ENCODE measurements around the gene AKAP11.
"Not testable (repeated sequence)": the region's sequence is repeated elsewhere in the genome, so short reads cannot be mapped to it uniquely, and the experiment has no call there.

The AKAP11 gene, protein sequence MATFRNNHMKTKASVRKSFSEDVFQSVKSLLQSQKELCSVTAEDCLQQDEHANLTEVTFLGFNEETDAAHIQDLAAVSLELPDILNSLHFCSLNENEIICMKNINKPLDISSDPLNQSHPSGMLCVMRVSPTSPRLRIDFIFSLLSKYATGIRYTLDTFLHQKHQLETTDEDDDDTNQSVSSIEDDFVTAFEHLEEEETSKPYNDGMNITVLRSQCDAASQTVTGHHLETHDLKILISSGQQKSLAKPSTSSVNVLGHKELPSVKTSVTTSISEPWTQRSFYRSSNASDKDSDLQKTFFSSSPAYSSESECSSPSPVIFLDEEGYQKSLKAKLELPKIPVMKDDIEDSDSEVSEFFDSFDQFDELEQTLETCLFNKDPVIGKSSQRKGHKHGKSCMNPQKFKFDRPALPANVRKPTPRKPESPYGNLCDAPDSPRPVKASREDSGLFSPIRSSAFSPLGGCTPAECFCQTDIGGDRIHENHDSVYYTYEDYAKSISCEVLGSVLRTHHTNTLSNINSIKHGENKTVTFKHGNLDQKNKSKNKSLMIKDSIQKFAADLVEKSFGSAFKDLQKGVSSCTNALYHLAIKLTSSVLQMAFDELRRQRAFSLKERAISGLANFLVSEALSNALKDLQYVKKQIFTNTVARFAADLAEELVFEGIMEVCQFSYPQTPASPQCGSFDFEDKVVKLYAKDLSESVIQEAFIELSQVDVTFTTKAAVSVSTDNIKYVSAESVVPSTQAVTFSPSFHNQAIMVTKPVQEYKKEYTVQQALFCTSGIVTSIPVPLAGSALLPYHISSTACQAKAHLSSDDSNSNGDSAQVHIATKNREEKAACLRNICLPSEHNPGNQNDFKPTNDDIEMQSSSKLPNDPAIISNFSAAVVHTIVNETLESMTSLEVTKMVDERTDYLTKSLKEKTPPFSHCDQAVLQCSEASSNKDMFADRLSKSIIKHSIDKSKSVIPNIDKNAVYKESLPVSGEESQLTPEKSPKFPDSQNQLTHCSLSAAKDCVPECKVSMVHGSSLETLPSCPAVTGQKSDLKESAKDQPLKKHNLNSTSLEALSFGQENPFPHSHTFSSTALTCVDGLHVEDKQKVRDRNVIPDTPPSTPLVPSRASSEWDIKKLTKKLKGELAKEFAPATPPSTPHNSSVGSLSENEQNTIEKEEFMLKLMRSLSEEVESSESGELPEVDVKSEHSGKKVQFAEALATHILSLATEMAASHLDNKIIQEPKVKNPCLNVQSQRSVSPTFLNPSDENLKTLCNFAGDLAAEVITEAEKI (N-terminal part only)

DNA sequence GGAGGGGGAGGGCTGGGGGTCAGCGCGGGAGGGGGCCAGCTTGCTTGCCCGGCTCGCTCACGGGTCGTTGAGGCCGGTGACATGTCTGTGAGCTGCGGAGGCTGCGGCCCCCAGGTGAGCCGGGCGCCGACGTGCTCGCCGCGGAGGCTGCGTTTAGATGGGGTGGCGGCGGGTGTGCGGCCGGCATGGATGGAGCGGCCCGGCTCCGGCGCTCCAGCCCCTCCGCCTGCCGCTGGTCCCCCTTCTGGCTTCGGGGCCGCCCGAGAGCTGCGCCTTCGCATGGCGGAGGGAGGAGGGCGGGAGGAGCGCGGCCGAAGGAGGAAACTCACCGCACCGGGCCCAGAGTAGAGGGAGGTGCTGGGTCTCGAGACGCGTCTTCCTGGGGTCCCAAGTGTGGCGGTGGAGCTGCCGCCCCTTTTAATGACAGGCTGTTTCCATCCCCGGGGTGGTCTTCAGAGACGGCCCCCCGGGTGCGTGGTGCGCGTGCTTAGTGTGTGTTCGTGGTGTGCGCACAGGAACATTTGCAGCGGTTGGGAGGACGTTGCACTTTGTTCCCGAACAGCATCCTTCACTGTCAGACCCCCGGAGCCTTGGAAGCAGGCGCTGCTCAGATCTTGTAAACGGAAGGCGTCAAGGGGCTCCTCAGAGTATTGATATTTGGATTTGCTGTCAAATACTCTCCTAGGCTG is at the start of gene AKAP11:
AKAP11 (plus strand) TSS at position 38 of the 689 bp plus-strand sequence. CDS start 14,197 bp downstream, outside the sequence.
- DNase-seq, result peak in 1 of 2 donors; percentile 48

DNA sequence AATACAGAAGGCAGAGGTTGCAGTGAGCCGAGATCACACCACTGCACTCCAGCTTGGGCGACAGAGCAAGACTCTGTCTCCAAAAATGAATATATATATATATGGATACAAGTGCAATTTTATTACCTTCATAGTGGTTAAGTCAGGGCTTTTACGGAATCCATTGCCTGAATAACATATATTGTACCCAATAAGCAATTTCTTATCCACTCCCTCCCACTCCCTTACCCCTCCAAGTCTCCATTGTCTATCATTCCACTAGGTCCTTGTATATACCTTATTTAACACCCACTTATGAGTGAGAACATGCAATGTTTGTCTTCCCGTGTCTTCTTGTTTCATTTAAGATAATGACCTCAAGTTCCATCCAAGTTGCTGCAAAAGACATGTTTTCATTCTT is 48.3 kb upstream of the AKAP11 start:
- no peak for DNase-seq

DNA sequence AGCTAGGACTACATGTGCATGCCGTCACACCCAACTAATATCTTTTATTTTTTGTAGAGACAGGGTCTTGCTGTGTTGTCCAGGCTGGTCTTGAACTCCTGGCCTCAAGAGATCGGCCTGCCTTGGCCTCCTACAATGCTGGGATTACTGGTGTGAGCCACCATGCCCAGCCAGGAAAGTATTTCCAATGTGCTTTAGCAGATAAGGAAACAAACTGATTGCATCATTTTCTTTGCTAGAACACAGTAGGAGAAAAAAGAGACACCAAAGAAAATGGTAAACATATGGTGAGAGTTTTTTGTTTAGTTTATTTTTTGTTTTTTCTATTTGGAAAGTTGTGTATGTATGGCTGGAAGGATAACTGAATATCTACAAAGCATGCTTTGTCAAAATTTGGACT is 46.9 kb upstream of the AKAP11 start:
- no peak for DNase-seq

DNA sequence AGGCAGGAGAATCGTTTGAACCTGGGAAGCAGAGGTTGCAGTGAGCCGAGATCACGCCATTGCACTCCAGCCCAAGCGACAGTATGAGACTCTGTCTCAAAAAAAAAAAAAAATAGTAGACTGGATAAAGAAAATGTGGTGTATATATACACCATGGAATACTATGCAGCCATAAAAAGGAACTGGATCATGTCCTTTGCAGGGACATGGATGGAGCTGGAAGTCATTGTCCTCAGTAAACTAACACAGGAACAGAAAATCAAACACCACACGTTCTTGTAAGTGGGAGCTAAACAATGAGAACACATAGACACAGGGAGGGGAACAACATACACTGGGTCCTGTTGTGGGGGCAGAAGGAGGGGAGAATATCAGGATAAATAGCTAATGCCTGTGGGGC is 45.2 kb upstream of the AKAP11 start:
- DNase-seq, result not testable (repeated sequence)

DNA sequence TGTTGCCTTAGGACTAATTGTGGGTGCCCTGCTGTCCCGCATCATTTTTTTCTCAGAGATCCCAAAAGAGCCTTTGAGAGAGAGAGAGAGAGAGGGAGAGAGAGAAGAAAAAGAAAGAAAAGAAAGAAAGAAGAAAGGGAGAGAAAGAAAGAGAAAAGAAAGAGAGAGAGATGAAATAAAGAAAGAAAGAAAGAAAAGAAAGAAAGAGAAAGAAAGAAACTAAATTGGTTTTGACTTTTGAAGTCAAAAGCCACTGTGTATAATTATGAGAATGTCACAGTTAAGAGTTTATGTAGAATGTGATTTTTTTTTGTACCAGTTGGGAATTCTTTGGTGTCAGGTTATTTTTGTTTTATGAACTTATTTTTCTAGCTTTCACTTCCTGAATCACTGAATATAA is 43.4 kb upstream of the AKAP11 start:
- no peak for DNase-seq

DNA sequence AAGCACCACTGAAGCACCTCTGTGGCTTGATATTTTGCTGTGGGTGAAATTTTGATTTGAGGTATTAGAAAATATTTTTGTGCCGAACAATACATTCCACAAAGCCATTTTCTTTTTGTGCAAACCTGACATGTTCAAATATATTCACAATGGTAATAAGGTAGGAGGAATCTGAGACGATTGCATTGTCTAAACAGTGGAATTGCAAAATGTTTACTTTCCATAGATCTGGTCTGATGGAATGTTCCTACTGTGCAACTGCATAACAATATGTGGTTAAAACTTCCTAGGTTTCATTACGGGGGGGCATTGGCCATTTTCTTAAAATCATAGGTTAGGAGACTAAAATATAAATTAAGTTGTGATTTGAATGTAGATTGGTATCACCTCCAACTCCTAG is 42.7 kb upstream of the AKAP11 start:
- DNase-seq, result no peak

DNA sequence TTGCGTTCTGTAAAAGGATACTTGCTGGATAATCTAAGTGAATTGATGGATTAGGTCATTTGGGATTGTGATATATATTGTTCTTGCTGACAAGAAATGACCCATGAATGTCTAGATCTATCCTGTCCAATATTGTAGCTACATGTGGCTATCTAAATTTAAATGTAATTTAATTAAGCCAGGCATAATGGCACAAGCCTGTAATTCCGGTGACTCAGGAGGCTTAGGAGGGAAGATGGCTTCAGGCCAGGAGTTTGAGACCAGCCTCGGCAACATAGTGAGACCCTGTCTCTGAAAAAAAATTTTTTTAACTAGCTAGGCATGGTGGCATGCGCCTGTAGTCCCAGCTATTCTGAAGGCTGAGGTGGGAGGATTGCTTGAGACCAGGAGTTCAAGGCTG is 39.3 kb upstream of the AKAP11 start:
- no peak for DNase-seq

DNA sequence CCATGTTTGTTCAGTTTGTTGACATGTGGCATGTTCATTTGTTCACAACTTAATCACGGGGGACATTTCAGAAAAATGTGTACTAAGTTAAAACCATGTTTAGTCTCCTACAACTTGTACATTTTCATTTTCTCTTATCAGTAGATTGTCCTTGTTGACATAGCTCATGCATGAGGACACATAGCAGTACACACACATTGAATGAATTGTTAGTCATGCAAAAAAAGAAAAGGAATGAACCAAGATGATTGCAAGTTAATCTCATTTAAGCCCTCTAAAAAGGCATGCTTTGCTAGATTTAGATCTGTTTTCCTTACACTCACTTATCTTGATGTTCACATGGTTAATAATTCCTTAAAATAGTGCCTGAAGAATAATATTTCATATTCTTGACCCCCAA is 38.2 kb upstream of the AKAP11 start:
- DNase-seq, result no peak

DNA sequence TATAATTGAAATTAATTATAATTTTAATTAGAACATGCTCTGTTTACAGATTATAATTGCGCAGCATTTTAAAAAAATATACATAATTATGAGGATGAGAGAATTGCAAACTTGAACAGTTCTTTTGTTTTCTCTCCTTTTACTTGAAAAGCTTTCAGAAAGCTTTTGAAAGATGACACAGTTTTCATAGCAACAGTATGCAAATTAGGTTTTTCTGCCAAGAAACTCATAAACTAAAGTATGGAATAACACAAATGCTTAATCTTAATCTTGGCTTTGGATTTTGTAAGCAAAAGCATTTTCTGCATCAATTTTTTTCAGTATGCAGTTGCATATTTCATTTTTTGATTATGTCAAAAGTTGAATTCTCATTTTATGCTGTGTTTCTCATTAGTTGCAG is 32.8 kb upstream of the AKAP11 start:
- DNase-seq, result no peak

DNA sequence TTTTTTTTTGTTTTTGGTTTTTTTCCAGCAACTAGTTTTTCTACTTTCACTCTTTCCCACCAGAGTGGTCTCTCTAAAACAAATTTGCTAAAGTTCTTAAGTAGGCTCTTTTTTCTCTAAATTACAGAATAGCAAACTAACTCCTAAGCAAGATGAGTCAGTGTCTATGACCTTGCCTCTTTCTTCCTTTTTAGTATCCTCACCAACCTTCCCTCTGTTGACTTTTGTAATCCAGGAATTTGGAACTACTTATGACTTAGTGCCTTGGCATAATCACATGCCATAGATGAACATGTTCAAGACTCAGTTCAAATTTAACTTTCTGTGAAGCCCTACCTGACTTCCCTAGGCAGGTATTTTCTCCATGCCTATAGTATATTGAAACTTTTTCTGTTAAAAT is 32.3 kb upstream of the AKAP11 start:
- DNase-seq, result no peak

DNA sequence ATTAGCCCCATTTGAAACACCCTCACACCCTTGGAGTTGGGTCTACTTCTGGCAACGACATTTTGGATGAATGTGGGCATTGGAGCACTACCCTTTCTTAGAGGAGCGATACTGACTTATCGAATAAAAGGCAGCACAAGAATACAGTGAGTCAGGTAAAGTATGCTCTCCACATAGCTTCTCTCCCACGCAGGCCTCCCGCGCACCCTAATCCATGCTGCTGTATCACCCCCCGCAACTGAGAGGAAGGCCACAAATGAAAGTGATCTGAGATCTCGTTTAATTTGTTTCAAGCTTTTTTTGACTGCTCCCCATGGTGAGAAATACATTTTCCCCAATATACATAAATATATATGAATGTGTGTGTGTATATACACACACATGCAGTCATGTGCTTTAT is 25.4 kb upstream of the AKAP11 start:
- DNase-seq, result no peak

DNA sequence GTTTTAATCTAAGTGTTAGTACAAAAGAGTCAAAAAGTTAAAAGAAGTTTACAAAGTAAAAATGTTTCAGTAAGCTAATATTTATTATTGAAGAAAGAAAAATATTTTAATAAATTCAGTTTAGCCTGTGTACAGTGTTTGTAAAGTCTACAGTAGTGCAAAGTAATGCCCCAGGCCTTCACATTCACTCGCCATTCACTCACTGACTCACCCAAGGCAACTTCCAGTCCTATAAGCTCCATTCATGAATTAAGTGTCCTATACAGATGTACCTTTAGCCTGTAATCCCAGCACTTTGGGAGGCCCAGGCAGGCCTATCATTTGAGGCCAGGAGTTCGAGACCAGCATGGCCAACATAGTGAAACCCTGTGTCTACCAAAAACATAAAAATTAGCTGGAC is 24.1 kb upstream of the AKAP11 start:
- no peak for DNase-seq

DNA sequence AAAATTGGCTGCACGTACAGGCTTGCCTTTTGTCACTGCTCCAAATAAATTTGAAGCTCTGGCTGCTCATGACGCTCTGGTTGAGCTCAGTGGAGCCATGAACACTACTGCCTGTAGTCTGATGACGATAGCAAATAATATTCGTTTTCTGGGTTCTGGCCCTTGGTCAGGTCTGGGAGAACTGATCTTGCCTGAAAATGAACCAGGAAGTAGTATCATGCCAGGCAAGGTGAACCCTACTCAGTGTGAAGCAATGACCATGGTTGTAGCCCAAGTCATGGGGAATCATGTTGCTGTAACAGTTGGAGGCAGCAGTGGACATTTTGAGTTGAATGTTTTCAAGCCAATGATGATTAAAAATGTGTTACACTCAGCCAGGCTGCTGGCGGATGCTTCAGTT is 16.1 kb upstream of the AKAP11 start:
- no peak for DNase-seq

DNA sequence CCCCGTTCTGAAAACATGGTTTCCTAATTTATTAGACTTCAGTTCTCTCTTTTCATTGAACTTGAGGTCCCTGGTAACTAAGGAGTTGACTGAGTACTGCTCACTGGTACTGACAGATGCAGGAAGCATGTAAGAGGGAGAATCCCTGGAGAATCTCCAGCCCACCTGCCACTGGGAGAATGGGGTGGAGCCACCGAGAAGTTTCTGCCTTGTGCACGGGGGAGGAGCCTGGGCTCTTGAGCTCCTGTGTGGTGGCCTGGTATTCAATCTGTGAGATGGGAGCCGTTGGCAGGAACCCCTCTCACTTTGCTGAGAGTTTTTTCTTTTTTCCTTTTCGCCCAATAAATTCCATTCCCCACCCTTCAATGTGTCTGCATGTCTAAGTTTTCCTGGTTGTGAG is 13.2 kb upstream of the AKAP11 start:
- no peak for DNase-seq

DNA sequence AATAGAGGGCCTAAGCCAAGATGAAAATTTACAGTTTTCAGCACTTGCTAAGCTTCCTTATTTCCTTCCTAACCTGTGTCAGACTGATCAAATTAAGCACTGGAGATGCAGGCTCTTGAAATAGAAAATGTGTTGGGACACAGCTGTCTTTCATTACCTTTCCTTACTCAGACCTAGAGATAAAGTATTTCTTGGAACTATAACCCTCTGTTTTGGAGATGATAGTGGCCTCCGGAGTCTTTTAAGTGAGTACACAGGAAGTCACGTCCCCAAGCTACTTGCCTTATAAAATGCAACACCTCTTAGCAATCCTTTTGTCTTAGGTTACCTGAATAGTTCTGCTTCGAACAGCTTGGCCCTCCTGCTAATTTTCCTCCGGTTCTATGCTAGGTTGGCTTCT is 12.4 kb upstream of the AKAP11 start:
- no peak for DNase-seq

DNA sequence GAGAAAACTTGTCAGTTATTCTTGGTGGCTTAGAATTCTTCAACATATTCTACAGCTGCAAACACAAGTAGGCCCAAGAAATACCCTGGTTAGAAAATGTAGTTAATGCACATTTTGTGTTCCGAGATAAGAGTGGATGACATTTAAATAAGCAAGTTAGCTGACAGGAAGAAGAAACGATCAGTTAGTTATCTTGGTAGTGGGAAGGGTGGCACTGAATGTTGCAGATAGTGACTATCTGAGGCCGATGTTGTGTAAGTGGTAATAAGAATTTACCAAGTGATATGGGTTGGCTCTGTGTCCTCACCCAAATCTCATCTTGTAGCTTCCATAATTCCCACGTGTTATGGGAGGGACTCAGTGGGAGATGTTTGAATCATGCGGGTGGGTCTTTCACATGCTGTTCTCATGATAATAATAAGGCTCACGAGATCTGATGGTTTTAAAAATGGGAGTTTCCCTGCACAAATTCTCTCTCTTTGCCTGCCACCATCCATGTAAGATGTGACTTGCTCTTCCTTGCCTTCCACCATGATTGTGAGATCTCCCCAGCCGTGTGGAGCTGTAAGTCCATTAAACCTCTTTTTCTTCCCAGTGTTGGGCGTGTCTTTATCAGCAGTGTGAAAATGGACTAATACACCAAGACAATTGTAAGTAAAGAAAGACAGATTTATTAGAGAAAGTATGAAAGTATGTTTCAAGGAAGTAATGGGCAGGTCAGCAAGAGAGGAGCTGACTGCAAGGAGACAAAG is 10.9 kb upstream of the AKAP11 start:
- no peak for DNase-seq

DNA sequence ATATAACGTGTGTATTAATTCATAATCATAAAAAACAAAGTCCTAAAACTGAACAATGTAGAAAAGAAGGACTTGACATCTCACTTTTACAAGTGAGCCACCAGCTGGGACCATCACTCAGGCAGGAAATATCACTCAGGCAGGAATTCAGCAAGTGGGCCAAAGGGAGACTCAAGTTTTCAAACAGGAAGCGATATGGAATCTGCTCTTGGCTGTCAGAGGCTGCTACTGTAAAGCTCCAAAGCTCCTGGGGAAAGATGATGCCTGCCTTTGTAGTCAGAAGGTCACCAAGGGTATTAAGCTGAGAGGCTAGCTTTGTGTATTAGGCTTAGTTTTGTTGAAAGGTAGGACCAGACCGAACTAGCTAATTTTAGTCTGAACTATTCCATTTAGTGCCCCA is 5.5 kb upstream of the AKAP11 start:
- no peak for DNase-seq

DNA sequence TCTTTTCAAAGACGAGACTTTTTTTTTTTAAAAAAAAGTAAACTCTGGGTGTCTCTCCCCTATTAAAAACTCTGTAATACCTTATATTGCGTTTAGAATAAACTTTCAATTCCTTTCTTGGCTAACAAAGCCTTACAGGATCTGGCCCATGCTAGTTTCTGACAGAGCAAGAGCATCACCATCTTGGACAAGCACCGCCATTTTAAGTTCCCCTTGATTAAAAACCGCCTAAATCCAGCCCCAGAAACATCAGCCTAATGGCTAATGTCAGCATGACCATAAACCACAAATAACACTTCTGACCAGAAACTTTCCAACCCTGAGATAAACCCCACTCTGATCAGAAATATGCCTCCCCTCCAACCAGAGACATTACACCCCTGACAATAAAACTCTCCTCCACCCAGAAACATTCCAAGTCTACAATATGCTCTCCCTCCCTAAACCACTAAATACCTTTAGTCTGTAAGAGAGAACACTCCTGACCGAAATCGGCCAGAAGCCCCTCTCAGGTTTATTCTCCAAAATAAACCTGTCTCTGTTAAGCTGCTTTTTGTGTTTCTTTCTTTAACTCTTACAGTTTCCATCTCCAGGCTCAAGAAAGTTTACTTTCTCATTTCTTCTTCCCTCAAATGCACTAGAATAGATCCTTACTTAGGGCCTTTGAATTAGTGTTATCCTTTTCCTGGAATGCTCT is 1.6 kb upstream of the AKAP11 start:
- DNase-seq, result no peak

DNA sequence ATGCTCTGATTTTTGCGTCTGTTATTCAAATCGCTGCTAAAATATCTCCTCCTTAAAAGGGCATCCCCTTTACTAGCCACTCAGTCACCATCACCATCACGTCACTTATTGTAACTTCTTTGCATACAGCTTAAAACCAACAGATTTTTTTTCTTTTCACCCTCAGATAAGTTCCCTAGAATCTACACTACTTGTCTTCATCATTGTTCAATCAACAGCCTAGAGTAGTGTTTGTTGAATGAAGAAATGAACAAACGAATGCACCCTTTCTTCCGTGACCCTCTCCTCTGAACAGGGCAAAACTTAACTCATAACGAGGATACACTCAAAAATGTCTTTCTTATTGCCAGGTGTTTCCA is 1.1 kb upstream of the AKAP11 start:
- no peak for DNase-seq

DNA sequence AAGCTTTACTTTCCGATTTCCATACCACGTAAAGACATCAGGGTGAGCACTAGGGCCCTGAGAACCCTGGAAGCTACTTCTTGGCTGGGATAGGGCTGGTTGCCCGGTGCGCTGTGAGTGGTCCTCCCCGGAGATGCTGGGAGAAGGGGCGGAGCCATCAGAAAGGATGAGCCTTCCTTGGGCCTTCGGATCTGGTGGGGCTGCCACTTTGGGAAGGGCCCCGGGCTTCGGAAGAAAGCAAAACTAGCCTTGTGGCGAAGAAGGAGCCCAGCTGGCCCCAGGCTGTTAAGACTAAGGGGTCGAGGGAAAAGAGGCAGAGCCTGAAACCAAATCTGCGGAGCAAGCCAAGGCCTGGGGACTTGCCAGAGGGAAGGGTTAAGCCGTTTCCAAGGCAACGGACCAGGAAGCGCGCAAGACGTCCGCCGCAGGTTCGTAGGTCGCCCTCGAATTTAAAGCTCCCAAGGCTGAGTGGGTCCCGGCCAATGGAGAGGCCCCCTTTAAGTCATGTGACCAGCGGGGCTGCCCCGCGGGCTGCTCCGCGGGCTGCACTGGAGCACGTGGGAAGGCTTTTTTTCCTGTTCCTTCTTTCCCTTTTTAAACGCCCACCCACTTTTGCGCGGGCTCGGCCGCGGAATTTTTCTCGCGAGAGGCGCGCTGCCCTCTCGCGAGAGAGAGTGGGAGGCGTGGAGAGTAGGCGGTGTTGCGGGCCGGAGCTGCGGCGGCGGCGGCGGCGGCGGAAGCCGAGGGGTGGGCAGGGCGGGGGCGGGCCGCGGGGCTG is 426 bp upstream of the AKAP11 start:
- DNase-seq, result peak; percentile 97 to 98

DNA sequence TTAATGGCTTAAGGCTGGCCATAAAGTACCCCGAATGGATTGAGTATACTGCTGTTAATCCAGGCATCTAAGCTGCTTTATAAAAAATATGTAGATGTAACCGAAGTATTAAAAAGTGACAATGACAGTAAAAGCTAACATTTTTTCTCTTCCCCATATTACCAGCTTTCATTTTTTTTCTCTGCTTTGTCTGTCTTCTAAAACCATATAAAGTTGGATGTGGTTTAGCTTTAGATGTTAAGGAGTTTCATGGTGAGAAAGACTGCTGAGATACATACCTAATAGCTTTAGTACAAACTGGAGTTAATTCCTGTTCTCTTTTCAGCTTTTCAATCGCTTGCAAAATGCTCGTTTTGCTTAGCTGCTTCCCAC is 838 bp downstream of the AKAP11 start:
- DNase-seq, result no peak

Data from CD4-positive, alpha-beta T cell treated with Interleukin-1 beta for 1 hour (primary cell).